Measurements from ENCODE around the gene RRP36. TPM values are rescaled to one million over a fixed set of nuclear protein-coding genes. Genes with fewer than 3 reads are reported as not detected.
A peak's percentile ranks its signal among the peaks of the same experiment; 100 is the strongest.

Gene RRP36
- total RNA-seq, 1 donor from 2014 or later = 40.7 TPM

- Histone ChIP-seq H3K4me3 (ENCODE audit: low read length in 3 of 3) (no peak overlapping the region), H3K27me3 (ENCODE audit: control insufficient read depth in 3 of 3, insufficient read depth in 3 of 3, low read length in 3 of 3) (no peaks in the 10 kb centered on the region), H3K4me1 (ENCODE audit: control insufficient read depth in 3 of 3, insufficient read depth in 3 of 3, low read length in 3 of 3) (no peaks in the 10 kb centered on the region), H3K27ac (ENCODE audit: low read depth, low read length) (no peak overlapping the region), H3K36me3 (ENCODE audit: control insufficient read depth in 3 of 3, insufficient read depth in 3 of 3, low read length in 3 of 3) (peaks cover 38 to 48% (median 41%) of the 10 kb centered on the region in 3 donors), H3K9me3 (ENCODE audit: control insufficient read depth in 3 of 3, low read length in 3 of 3) (no peaks in the 10 kb centered on the region), H3K9ac (ENCODE audit: low read depth in 1 of 3, low read length in 3 of 3) (no peak overlapping the region)
These were observed 15.6 kb upstream of the RRP36 start for GRCh38 chr6:43005844-43006243.

GRCh38 chr6:43006251-43006650 lies 15.2 kb upstream of the RRP36 start:
- Histone ChIP-seq H3K9ac (ENCODE audit: low read depth in 1 of 3, low read length in 3 of 3) (no peak overlapping the region), H3K4me1 (ENCODE audit: control insufficient read depth in 3 of 3, insufficient read depth in 3 of 3, low read length in 3 of 3) (peaks cover 0 to under 1% (median 0%) of the 10 kb centered on the region in 3 donors), H3K27ac (ENCODE audit: low read depth, low read length) (no peak overlapping the region), H3K36me3 (ENCODE audit: control insufficient read depth in 3 of 3, insufficient read depth in 3 of 3, low read length in 3 of 3) (peaks cover 41 to 52% (median 45%) of the 10 kb centered on the region in 3 donors), H3K9me3 (ENCODE audit: control insufficient read depth in 3 of 3, low read length in 3 of 3) (no peaks in the 10 kb centered on the region), H3K4me3 (ENCODE audit: low read length in 3 of 3) (no peak overlapping the region), H3K27me3 (ENCODE audit: control insufficient read depth in 3 of 3, insufficient read depth in 3 of 3, low read length in 3 of 3) (no peaks in the 10 kb centered on the region)

GRCh38 chr6:43007126-43007525 lies 14.3 kb upstream of the RRP36 start:
- peaks cover 50 to 61% (median 54%) of the 10 kb centered on the region in 3 donors for H3K36me3 ChIP-seq (ENCODE audit: control insufficient read depth in 3 of 3, insufficient read depth in 3 of 3, low read length in 3 of 3)
- H3K9me3 ChIP-seq (ENCODE audit: control insufficient read depth in 3 of 3, low read length in 3 of 3) = no peaks in the 10 kb centered on the region
- H3K4me3 ChIP-seq (ENCODE audit: low read length in 3 of 3) = no peak overlapping the region
- no peak overlapping the region for H3K27ac ChIP-seq (ENCODE audit: low read depth, low read length)
- no peaks in the 10 kb centered on the region for H3K27me3 ChIP-seq (ENCODE audit: control insufficient read depth in 3 of 3, insufficient read depth in 3 of 3, low read length in 3 of 3)
- H3K4me1 ChIP-seq (ENCODE audit: control insufficient read depth in 3 of 3, insufficient read depth in 3 of 3, low read length in 3 of 3) = peaks cover 0 to 2% (median 1%) of the 10 kb centered on the region in 3 donors
- H3K9ac ChIP-seq (ENCODE audit: low read depth in 1 of 3, low read length in 3 of 3) = no peak overlapping the region

- Histone ChIP-seq H3K27me3 (ENCODE audit: control insufficient read depth in 3 of 3, insufficient read depth in 3 of 3, low read length in 3 of 3) (no peaks in the 10 kb centered on the region), H3K4me3 (ENCODE audit: low read length in 3 of 3) (no peak overlapping the region), H3K27ac (ENCODE audit: low read depth, low read length) (no peak overlapping the region), H3K4me1 (ENCODE audit: control insufficient read depth in 3 of 3, insufficient read depth in 3 of 3, low read length in 3 of 3) (peaks cover 13 to 16% (median 15%) of the 10 kb centered on the region in 3 donors), H3K36me3 (ENCODE audit: control insufficient read depth in 3 of 3, insufficient read depth in 3 of 3, low read length in 3 of 3) (peaks cover 54 to 66% (median 60%) of the 10 kb centered on the region in 3 donors), H3K9ac (ENCODE audit: low read depth in 1 of 3, low read length in 3 of 3) (peak overlapping the region in 2 of 3 donors; percentile 8 to 33), H3K9me3 (ENCODE audit: control insufficient read depth in 3 of 3, low read length in 3 of 3) (no peaks in the 10 kb centered on the region)
These were observed 12.3 kb upstream of the RRP36 start for GRCh38 chr6:43009124-43009523.

GRCh38 chr6:43011207-43011606 lies 10.2 kb upstream of the RRP36 start:
- peaks cover 54 to 61% (median 60%) of the 10 kb centered on the region in 3 donors for H3K36me3 ChIP-seq (ENCODE audit: control insufficient read depth in 3 of 3, insufficient read depth in 3 of 3, low read length in 3 of 3)
- peaks cover 29 to 35% (median 31%) of the 10 kb centered on the region in 3 donors for H3K4me1 ChIP-seq (ENCODE audit: control insufficient read depth in 3 of 3, insufficient read depth in 3 of 3, low read length in 3 of 3)
- H3K4me3 ChIP-seq (ENCODE audit: low read length in 3 of 3) = no peak overlapping the region
- no peaks in the 10 kb centered on the region for H3K9me3 ChIP-seq (ENCODE audit: control insufficient read depth in 3 of 3, low read length in 3 of 3)
- no peak overlapping the region for H3K27ac ChIP-seq (ENCODE audit: low read depth, low read length)
- H3K9ac ChIP-seq (ENCODE audit: low read depth in 1 of 3, low read length in 3 of 3) = no peak overlapping the region
- H3K27me3 ChIP-seq (ENCODE audit: control insufficient read depth in 3 of 3, insufficient read depth in 3 of 3, low read length in 3 of 3) = no peaks in the 10 kb centered on the region

- Histone ChIP-seq H3K27ac (ENCODE audit: low read depth, low read length) (no peak overlapping the region), H3K9me3 (ENCODE audit: control insufficient read depth in 3 of 3, low read length in 3 of 3) (no peaks in the 10 kb centered on the region), H3K27me3 (ENCODE audit: control insufficient read depth in 3 of 3, insufficient read depth in 3 of 3, low read length in 3 of 3) (no peaks in the 10 kb centered on the region), H3K4me1 (ENCODE audit: control insufficient read depth in 3 of 3, insufficient read depth in 3 of 3, low read length in 3 of 3) (peaks cover 41 to 46% (median 43%) of the 10 kb centered on the region in 3 donors), H3K4me3 (ENCODE audit: low read length in 3 of 3) (peak overlapping the region in 1 of 3 donors; percentile 80), H3K9ac (ENCODE audit: low read depth in 1 of 3, low read length in 3 of 3) (peak overlapping the region in 2 of 3 donors; percentile 16 to 77), H3K36me3 (ENCODE audit: control insufficient read depth in 3 of 3, insufficient read depth in 3 of 3, low read length in 3 of 3) (peaks cover 47 to 53% (median 51%) of the 10 kb centered on the region in 3 donors)
These were observed 9.1 kb upstream of the RRP36 start for GRCh38 chr6:43012364-43012763.

- peak overlapping the region; percentile 74 to 80 (median 75) for H3K4me3 ChIP-seq (ENCODE audit: low read length in 3 of 3)
- H3K27ac ChIP-seq (ENCODE audit: low read depth, low read length) = peak overlapping the region; percentile 69
- no peaks in the 10 kb centered on the region for H3K9me3 ChIP-seq (ENCODE audit: control insufficient read depth in 3 of 3, low read length in 3 of 3)
- peak overlapping the region; percentile 76 to 87 (median 77) for H3K9ac ChIP-seq (ENCODE audit: low read depth in 1 of 3, low read length in 3 of 3)
- H3K4me1 ChIP-seq (ENCODE audit: control insufficient read depth in 3 of 3, insufficient read depth in 3 of 3, low read length in 3 of 3) = peaks cover 50 to 55% (median 52%) of the 10 kb centered on the region in 3 donors
- H3K36me3 ChIP-seq (ENCODE audit: control insufficient read depth in 3 of 3, insufficient read depth in 3 of 3, low read length in 3 of 3) = peaks cover 47 to 53% (median 50%) of the 10 kb centered on the region in 3 donors
- no peaks in the 10 kb centered on the region for H3K27me3 ChIP-seq (ENCODE audit: control insufficient read depth in 3 of 3, insufficient read depth in 3 of 3, low read length in 3 of 3)
These were observed 8.2 kb upstream of the RRP36 start for GRCh38 chr6:43013097-43013842.

- H3K9ac ChIP-seq (ENCODE audit: low read depth in 1 of 3, low read length in 3 of 3) = peak within 1 kb of the TSS; percentile 79 to 97 (median 87)
- H3K4me1 ChIP-seq (ENCODE audit: control insufficient read depth in 3 of 3, insufficient read depth in 3 of 3, low read length in 3 of 3) = peaks cover 56 to 62% (median 58%) of the 10 kb centered on the region in 3 donors
- H3K36me3 ChIP-seq (ENCODE audit: control insufficient read depth in 3 of 3, insufficient read depth in 3 of 3, low read length in 3 of 3) = peaks cover 47 to 53% (median 50%) of the 10 kb centered on the region in 3 donors
- no peaks in the 10 kb centered on the region for H3K27me3 ChIP-seq (ENCODE audit: control insufficient read depth in 3 of 3, insufficient read depth in 3 of 3, low read length in 3 of 3)
- no peaks in the 10 kb centered on the region for H3K9me3 ChIP-seq (ENCODE audit: control insufficient read depth in 3 of 3, low read length in 3 of 3)
- peak within 1 kb of the TSS; percentile 81 to 94 (median 88) for H3K4me3 ChIP-seq (ENCODE audit: low read length in 3 of 3)
- peak within 1 kb of the TSS; percentile 92 for H3K27ac ChIP-seq (ENCODE audit: low read depth, low read length)
These were observed 7.5 kb upstream of the RRP36 start, which contains the start of the genes KLHDC3 and MEA1 for GRCh38 chr6:43013843-43014433. KLHDC3 (plus strand) TSS chr6:43014249; CDS start chr6:43017193, 2,944 bp downstream. MEA1 (minus strand) TSS chr6:43013946; CDS start chr6:43013813, 133 bp downstream.

GRCh38 chr6:43014434-43014909 lies 7.0 kb upstream of the RRP36 start:
- Histone ChIP-seq H3K4me3 (ENCODE audit: low read length in 3 of 3) (peak overlapping the region; percentile 81 to 94 (median 88)), H3K36me3 (ENCODE audit: control insufficient read depth in 3 of 3, insufficient read depth in 3 of 3, low read length in 3 of 3) (peaks cover 45 to 53% (median 50%) of the 10 kb centered on the region in 3 donors), H3K9ac (ENCODE audit: low read depth in 1 of 3, low read length in 3 of 3) (peak overlapping the region; percentile 79 to 97 (median 81)), H3K27ac (ENCODE audit: low read depth, low read length) (peak overlapping the region; percentile 92), H3K4me1 (ENCODE audit: control insufficient read depth in 3 of 3, insufficient read depth in 3 of 3, low read length in 3 of 3) (peaks cover 62 to 67% (median 63%) of the 10 kb centered on the region in 3 donors), H3K27me3 (ENCODE audit: control insufficient read depth in 3 of 3, insufficient read depth in 3 of 3, low read length in 3 of 3) (no peaks in the 10 kb centered on the region), H3K9me3 (ENCODE audit: control insufficient read depth in 3 of 3, low read length in 3 of 3) (no peaks in the 10 kb centered on the region)
